Stimulated activated CD4-positive, alpha-beta T cell treated with anti-CD3 and anti-CD28 coated beads, Interleukin-1b, Interleukin-23, amount 100 ng/mL, for 24 hours (primary cell): ENCODE measurements around the gene PRKCD.

Experiments
- DNase-seq, 4 experiments: peaks; one replicate each; pipeline ENCODE4 v3.0.0-alpha.2; 2020; ENCODE audit warnings: low read depth in 4 of 4, low spot score in 1 of 4

PRKCD gene

GRCh38 chr3:53160660-53161449 lies at the start of gene PRKCD:
Gene PRKCD, plus strand, starts transcription at chr3:53161209. Its CDS starts 17,214 bp downstream, at chr3:53178423.
- peak; percentile 55 to 77 (median 65) for DNase-seq

- DNase-seq: no peak
Measured at GRCh38 chr3:53111822-53112221, 49.2 kb upstream of the PRKCD start.

GRCh38 chr3:53113293-53114010 lies 47.6 kb upstream of the PRKCD start:
- no peak for DNase-seq

GRCh38 chr3:53114011-53114400 lies 47.0 kb upstream of the PRKCD start:
- DNase-seq: peak; percentile 62 to 74 (median 70)

- no peak for DNase-seq
Measured at GRCh38 chr3:53114412-53115074, 46.5 kb upstream of the PRKCD start.

- DNase-seq: no peak
Measured at GRCh38 chr3:53116956-53117355, 44.1 kb upstream of the PRKCD start.

- DNase-seq: no peak
Measured at GRCh38 chr3:53120336-53120735, 40.7 kb upstream of the PRKCD start.

- no peak for DNase-seq
Measured at GRCh38 chr3:53122255-53122932, 38.6 kb upstream of the PRKCD start.

GRCh38 chr3:53122933-53123305 lies 38.1 kb upstream of the PRKCD start:
- no peak for DNase-seq

GRCh38 chr3:53123510-53123909 lies 37.5 kb upstream of the PRKCD start:
- DNase-seq: no peak

GRCh38 chr3:53123953-53124352 lies 37.1 kb upstream of the PRKCD start:
- no peak for DNase-seq

- no peak for DNase-seq
Measured at GRCh38 chr3:53126601-53127000, 34.4 kb upstream of the PRKCD start.

- DNase-seq: no peak
Measured at GRCh38 chr3:53129344-53129743, 31.7 kb upstream of the PRKCD start.

- peak; percentile 96 to 99 (median 96) for DNase-seq
Measured at GRCh38 chr3:53130179-53131061, 30.6 kb upstream of the PRKCD start, which contains the start of gene RFT1. Gene RFT1, minus strand, starts transcription at chr3:53130435. Its CDS starts 35 bp downstream, at chr3:53130400.

GRCh38 chr3:53131096-53131495 lies 29.9 kb upstream of the PRKCD start:
- no peak for DNase-seq

GRCh38 chr3:53132347-53132746 lies 28.7 kb upstream of the PRKCD start:
- DNase-seq: no peak

- peak in 3 of 4 experiments; percentile 20 to 54 (median 39) for DNase-seq
Measured at GRCh38 chr3:53134631-53135232, 26.3 kb upstream of the PRKCD start.

- DNase-seq: no peak
Measured at GRCh38 chr3:53137221-53137620, 23.8 kb upstream of the PRKCD start.

GRCh38 chr3:53137835-53138446 lies 23.1 kb upstream of the PRKCD start:
- DNase-seq: no peak
